ENCODE measurements around the gene CLMP.

CLMP gene

GRCh38 chr11:123052901-123053721 lies 141.9 kb downstream of the CLMP start:
- DNase-seq = no peak

DNA sequence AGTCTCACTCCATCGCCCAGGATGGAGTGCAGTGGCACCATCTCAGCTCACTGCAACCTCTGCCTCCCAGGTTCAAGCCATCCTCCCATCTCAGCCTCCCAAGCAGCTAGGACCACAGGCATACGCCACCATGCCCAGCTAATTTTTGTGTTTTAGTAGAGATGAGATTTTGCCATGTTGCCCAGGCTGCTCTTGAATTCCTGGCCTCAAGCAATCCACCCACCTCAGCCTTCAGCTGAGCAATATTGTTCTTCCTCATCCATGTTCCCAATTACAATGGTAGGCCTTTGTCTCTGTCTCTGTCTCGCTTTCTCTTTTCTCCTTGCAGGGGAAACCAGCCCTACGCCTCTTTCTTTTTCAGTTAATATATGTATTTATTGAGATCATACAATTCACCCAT lies 143.4 kb downstream of the CLMP start:
- DNase-seq = no peak

GRCh38 chr11:123051146-123051545 lies 143.9 kb downstream of the CLMP start:
- no peak for DNase-seq

DNA sequence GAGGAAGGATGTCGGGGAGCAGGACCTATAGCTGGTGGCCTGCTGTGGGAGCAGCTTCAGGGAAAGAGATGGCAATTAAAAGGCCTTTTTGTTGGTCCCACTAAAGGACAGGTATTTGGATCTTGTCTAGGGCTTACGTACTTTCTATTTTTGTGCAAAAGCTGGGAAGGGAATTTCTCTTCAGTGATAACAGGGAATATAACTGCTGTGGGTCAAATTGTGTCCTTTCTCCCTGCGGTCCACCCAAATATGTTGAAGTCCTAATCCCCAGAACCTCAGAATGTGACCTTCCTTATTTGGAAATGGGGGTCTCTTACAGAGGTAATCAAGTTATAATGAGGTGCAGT lies 147.1 kb downstream of the CLMP start:
- no peak for DNase-seq

GRCh38 chr11:123047266-123047946 lies 147.6 kb downstream of the CLMP start:
- no peak for DNase-seq

- no peak for DNase-seq
Observed at GRCh38 chr11:123046473-123047259, 148.4 kb downstream of the CLMP start.

- DNase-seq = no peak
Observed at GRCh38 chr11:123045101-123045500, 149.9 kb downstream of the CLMP start.

DNA sequence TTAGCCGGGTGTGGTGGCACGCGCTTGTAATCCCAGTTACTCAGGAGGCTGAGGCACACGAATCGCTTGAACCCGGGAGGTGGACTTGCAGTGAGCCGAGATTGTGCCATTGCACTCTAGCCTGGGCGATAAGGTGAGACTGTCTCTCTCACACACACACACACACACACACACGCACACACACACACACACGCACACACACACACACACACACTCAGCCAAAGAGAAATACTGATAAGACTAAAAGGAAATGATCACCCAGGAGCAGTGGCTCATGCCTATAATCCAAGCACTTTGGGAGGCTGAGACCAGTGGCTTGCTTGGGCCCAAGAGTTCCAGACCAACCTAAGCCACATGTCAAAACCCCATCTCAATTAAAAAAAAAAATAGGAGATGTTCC lies 153.9 kb downstream of the CLMP start:
- no peak for DNase-seq

DNA sequence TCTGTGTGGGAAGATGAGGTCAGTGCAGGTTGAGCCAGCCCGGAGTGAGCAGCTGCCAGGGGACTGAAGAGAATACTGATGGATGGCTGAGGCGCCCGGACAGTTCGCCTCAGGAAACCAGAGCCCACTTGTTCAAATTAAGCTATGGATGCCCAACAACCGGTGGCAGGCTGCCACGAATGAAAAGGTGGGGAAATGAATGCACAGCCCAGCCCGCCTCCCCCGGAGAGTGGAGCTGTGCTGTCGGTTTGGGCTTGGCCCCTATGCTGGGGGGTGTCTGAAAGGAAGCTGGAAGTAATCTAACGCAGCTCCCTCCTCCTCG lies 155.0 kb downstream of the CLMP start:
- DNase-seq = no peak

GRCh38 chr11:123035831-123036230 lies 159.2 kb downstream of the CLMP start:
- no peak for DNase-seq

- no peak for DNase-seq
Observed at GRCh38 chr11:123034597-123034996, 160.5 kb downstream of the CLMP start.

- peak; percentile 16 for DNase-seq
Observed at GRCh38 chr11:123033895-123034294, 161.2 kb downstream of the CLMP start.

DNA sequence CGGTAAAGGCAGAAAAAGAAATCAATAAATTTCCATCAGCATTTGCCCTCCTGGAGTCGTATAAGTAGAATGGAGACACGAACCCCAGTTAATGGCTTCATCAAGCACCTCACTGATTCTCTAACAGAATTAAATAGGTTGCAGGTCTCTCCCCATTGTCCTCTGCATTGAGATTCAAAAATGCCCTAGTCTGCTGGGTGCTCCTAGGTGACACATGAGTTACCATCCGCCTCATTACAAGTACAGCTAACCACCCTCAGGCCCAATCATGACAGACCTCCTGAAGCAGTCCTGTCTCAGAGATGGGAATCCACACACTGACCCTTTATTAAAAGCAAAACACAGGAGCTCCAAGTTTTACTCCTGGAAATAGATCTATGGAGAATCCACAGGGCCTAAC lies 164.5 kb downstream of the CLMP start:
- no peak for DNase-seq

- peak; percentile 36 for DNase-seq
Observed at GRCh38 chr11:123020968-123021367, 174.1 kb downstream of the CLMP start.

Measured in CD4-positive, alpha-beta T cell treated with Interleukin-6 for 4 hours (primary cell).